ENCODE data around the gene WNT7A.

The WNT7A gene

GRCh38 chr3:13796701-13797460 is 83.0 kb downstream of the WNT7A start:
- peak; percentile 62; the same call in 2 of the 3 replicates for ATAC-seq (ENCODE audit: insufficient read depth, low read depth)
- H3K27me3 ChIP-seq (ENCODE audit: insufficient read depth, low read length, poor library complexity) = peaks cover 3% of the 10 kb centered on the region
- TF ChIP-seq CTCF (IDR thresholded peaks at IDR 0.05; ENCODE audit: borderline replicate concordance, extremely low read depth, low read length, poor library complexity, severe bottlenecking) (no peak), EZH2 (IDR thresholded peaks at IDR 0.05; ENCODE audit: borderline replicate concordance, low read depth, low read length, severe bottlenecking) (no peak)

GRCh38 chr3:13795816-13796215 is 84.1 kb downstream of the WNT7A start:
- Histone ChIP-seq H3K9ac (ENCODE audit: low read depth, low read length) (no peak overlapping the region), H3K4me2 (ENCODE audit: insufficient read depth, low read length) (no peak overlapping the region), H4K20me1 (ENCODE audit: insufficient read depth, low read length) (no peaks in the 10 kb centered on the region), H3K9me3 (ENCODE audit: insufficient read depth, low read length, severe bottlenecking) (no peaks in the 10 kb centered on the region), H3K4me1 (ENCODE audit: insufficient read depth, low read length) (no peaks in the 10 kb centered on the region), H3K36me3 (ENCODE audit: insufficient read depth, low read length) (no peaks in the 10 kb centered on the region), H3K4me3 (ENCODE audit: low read depth in 1 of 2, low read length in 2 of 2) (no peak overlapping the region), H2AFZ (ENCODE audit: low read depth, low read length) (no peak overlapping the region), H3K27ac (ENCODE audit: low read length) (no peak overlapping the region), H3K79me2 (ENCODE audit: insufficient read depth, low read length) (no peaks in the 10 kb centered on the region), H3K27me3 (ENCODE audit: insufficient read depth, low read length, poor library complexity) (no peaks in the 10 kb centered on the region)
- DNase-seq = no peak
- no peak for ATAC-seq (ENCODE audit: insufficient read depth, low read depth)
- no peak for TF ChIP-seq EZH2 (IDR thresholded peaks at IDR 0.05; ENCODE audit: borderline replicate concordance, low read depth, low read length, severe bottlenecking)
- TF ChIP-seq CTCF (IDR thresholded peaks at IDR 0.05; ENCODE audit: borderline replicate concordance, extremely low read depth, low read length, poor library complexity, severe bottlenecking) = no peak

More at GRCh38 chr3:13796701-13797460, 83.0 kb downstream of the WNT7A start:
- Histone ChIP-seq H3K79me2 (ENCODE audit: insufficient read depth, low read length) (no peaks in the 10 kb centered on the region), H3K4me2 (ENCODE audit: insufficient read depth, low read length) (no peak overlapping the region), H3K36me3 (ENCODE audit: insufficient read depth, low read length) (no peaks in the 10 kb centered on the region), H3K4me3 (ENCODE audit: low read depth in 1 of 2, low read length in 2 of 2) (no peak overlapping the region), H3K9me3 (ENCODE audit: insufficient read depth, low read length, severe bottlenecking) (no peaks in the 10 kb centered on the region), H3K4me1 (ENCODE audit: insufficient read depth, low read length) (no peaks in the 10 kb centered on the region), H3K27ac (ENCODE audit: low read length) (no peak overlapping the region), H2AFZ (ENCODE audit: low read depth, low read length) (no peak overlapping the region), H3K9ac (ENCODE audit: low read depth, low read length) (no peak overlapping the region), H4K20me1 (ENCODE audit: insufficient read depth, low read length) (no peaks in the 10 kb centered on the region)
- peak; percentile 9 for DNase-seq

GRCh38 chr3:13794322-13794721 is 85.5 kb downstream of the WNT7A start:
- no peak overlapping the region for H2AFZ ChIP-seq (ENCODE audit: low read depth, low read length)
- no peaks in the 10 kb centered on the region for H3K79me2 ChIP-seq (ENCODE audit: insufficient read depth, low read length)
- no peaks in the 10 kb centered on the region for H3K9me3 ChIP-seq (ENCODE audit: insufficient read depth, low read length, severe bottlenecking)
- H3K27ac ChIP-seq (ENCODE audit: low read length) = no peak overlapping the region
- no peak overlapping the region for H3K4me2 ChIP-seq (ENCODE audit: insufficient read depth, low read length)
- H3K27me3 ChIP-seq (ENCODE audit: insufficient read depth, low read length, poor library complexity) = no peaks in the 10 kb centered on the region
- H4K20me1 ChIP-seq (ENCODE audit: insufficient read depth, low read length) = no peaks in the 10 kb centered on the region; the same call in 1 of the 2 replicates
- H3K4me3 ChIP-seq (ENCODE audit: low read depth in 1 of 2, low read length in 2 of 2) = no peak overlapping the region
- H3K4me1 ChIP-seq (ENCODE audit: insufficient read depth, low read length) = no peaks in the 10 kb centered on the region
- ATAC-seq (ENCODE audit: insufficient read depth, low read depth) (no peak), DNase-seq (no peak)
- no peaks in the 10 kb centered on the region for H3K36me3 ChIP-seq (ENCODE audit: insufficient read depth, low read length)
- H3K9ac ChIP-seq (ENCODE audit: low read depth, low read length) = no peak overlapping the region
- TF ChIP-seq EZH2 (IDR thresholded peaks at IDR 0.05; ENCODE audit: borderline replicate concordance, low read depth, low read length, severe bottlenecking) = no peak
- no peak for TF ChIP-seq CTCF (IDR thresholded peaks at IDR 0.05; ENCODE audit: borderline replicate concordance, extremely low read depth, low read length, poor library complexity, severe bottlenecking)

Data from DND-41 (cell line).